HG03460 (cell line): Measurements from ENCODE around the gene GP9.
"Not testable (repeated sequence)": the region's sequence is repeated elsewhere in the genome, so short reads cannot be mapped to it uniquely, and the experiment has no call there.

Source experiments
- ATAC-seq: cut with Tn5 transposase; IDR thresholded peaks from one replicate; pipeline ENCODE4 v1.9.1; 2021; ENCODE audit not compliant: unreplicated experiment

GP9 gene

DNA sequence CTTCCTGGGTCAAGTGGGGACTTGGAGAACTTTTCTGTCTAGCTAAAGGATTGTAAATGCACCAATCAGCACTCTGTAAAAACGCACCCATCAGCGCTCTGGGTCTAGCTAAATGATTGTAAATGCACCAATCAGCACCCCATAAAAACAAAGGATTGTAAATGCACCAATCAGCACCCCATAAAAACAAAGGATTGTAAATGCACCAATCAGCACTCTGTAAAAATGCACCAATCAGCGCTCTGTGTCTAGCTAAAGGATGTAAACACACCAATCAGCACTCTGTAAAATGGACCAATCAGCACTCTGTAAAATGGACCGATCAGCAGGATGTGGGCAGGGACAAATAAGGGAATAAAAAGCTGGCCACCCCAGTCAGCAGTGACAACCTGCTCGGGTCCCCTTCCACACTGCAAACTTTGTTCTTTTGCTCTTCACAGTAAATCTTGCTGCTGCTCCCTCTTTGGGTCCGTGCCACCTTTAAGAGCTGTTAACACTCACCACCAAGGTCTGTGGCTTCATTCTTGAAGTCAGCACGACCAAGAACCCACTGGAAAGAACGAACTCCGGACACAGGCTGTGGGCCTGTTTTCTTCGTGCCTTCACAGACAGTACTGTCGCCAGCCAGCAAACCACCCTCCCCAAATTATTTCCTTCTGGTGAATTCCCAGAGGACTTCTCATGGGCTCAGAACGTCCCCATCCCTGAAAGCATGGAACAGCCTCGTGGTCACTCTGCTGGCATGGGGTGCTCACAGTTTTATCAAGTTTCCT, 8.9 kb downstream of the GP9 start:
- not testable (repeated sequence) for ATAC-seq

DNA sequence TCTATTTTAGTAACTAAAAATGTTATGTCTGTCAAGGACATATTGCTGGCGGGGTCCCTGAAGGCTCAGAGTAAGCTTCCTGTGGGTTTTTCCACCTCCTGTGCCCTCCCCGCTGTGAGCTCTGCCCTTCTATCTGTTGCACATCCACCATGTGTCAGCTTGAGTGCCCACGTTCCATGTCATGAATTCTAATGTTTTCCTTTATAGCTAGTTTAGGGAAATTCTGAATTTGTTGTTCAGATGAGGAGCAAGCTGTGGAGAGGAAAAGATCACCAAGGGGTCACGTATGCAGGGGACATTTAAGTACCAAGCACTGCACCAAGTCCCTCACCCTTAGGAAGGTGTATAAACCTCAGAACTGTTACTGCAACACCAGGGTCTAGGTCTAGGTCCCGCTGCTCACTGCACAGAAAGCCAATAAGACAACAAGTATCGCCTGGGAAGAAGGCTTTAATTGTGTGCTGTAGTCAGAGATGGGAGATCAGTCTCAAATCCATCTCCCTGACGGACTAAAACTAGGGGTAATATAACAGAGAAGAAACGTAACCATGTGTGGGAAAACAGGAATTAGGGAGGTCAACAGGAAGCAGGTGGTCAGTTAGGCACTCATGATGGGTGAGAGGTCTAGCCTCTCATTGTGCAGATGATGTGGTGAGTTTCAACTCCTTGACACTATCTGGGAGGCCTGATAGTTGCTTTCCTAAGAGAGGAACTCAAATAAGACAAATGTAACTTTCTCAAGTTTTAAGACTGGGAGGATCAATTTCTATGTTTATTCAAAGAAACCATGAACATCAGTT, 9.7 kb downstream of the GP9 start:
- no peak for ATAC-seq

DNA sequence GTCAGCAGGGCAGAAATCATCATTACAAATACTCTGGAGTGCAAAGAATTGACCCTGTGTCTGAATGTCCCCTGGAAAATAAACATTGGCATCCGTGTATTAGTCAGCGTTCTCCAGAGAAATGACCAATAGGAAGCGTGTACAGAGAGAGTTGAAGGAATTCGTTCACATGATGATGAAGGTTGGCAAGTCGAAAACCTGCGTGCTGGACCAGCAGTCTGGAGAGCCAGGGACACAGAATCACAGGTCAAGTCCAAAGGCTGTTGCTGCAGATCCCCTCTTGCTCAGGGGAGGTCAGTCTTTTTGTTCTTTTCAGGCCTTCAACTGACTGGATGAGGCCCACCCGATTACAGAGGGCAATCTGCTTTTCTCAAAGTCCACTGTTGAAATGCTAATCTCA, 16.6 kb downstream of the GP9 start:
- ATAC-seq = no peak

DNA sequence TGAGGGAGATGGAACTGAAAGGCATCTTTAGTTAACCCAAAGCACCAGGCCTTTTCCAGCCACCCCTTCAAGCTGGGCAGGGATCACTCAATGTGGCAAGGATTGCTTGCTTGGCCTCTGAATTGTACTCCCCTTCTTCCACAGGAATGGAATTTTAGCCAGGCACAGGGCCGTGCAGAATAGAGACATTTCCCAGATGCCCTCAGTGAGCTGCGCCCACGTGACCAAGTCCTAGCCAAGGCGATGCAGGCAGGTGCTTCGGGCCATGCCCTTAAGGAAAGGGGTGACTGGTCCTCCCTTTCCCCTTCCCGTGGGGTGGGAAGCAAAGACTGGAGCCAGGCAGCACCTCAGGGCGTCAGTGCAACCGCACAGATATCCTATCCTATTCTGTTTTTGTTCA, 17.9 kb downstream of the GP9 start:
- ATAC-seq = no peak

DNA sequence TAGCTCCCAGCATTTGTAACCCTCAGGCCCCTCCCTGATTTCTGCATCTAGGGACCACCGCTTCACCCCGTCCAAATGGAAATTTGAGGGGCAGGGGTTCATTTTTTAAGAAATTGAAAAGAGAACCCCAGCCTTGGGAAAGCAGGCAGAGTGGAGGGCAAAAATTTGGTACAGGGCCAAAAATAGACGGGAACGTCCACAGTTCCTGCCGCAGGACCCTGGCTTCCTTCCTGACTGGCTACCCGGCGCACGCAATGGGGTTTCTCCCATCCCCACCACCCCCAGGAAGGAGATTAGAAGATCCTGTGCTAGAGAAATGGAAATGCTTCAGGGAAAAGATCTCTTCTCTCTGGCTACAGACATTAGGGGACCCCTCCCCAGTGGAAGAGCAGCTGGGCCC, 20.9 kb downstream of the GP9 start:
- no peak for ATAC-seq

DNA sequence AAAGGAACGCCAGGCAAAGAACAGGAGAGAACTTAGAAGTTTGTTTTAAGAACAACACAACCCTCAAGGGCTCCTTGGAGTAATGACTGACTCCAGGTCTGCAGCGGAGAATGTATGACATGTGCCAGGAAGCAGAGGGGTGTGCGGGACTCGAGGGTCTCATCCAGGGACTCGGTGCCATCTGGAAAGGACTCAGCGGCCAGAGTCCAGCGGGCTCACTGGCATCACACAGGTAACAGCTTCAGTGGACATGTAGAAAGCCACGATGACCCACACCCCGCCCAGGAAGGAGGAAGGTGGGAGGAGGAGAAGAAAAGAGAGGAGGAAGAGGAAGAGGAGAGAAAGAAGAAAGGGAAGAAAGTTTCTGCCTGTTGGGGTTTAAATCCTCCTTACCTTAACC, 21.4 kb downstream of the GP9 start:
- no peak for ATAC-seq

DNA sequence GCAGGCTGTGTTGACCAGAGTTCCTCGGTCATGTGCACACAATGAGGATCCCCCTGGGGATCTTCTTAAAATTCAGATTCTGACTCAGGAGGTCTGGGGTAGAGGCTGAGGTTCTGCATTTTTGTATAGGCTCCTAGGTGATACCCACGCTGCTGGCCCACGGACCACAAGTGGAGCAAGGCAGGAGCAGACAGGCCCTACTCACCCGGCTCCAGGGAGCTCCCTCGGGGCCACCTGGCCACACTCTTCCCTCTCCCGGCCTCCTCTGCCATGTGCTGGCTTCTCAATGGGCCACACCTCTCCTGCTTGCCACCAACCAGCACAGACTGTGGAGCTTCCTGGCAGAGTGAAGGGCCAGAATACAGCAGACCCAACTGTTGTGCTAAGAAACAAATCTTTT, 23.9 kb downstream of the GP9 start:
- ATAC-seq = no peak

DNA sequence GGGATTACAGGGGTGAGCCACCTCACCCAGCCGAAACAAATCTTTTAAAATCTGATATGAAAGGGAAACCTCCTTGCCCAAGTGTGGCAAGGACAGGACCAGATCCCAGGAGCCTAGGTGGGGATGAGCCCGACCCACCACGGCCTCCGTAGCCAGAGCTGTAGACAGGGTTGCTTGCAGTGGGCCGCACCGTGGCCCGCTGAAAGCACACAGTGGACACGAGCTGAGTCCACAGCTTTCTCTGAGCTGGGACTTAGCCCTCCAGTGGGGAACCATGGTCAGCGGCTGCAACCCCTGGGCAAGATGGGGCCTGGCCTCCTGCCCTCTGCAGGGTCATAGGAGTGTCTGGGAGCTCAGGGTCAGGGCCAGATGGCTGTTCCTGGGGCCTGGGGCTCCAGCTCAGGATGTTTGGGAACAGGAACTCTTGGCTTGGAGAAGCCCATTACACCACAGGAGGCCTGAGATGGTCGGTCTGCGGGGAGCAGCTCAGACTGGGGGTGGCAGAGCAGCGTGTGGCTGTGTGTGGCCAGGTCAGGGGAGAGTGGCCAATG, 24.7 kb downstream of the GP9 start:
- no peak for ATAC-seq

DNA sequence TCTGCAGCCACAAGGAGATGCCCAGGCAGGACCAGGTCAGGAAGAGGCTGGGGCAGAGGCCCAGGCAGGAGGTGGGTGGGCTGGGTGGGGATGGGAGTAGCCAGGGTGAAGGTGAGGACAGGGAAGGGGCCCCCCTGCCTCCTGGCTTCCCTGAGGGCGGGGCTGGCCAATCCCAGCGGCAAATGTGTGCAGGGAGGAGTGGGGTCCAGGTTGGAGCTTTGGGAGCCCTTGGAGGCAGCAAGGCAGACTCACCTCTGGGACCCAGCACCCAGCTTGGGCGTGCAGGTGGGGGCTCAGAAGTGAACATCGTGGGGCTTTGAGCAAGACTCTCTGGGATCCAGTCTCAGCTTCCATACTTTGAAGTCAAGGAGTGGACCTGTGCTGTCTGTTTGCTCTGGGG, 25.2 kb downstream of the GP9 start:
- ATAC-seq = no peak

DNA sequence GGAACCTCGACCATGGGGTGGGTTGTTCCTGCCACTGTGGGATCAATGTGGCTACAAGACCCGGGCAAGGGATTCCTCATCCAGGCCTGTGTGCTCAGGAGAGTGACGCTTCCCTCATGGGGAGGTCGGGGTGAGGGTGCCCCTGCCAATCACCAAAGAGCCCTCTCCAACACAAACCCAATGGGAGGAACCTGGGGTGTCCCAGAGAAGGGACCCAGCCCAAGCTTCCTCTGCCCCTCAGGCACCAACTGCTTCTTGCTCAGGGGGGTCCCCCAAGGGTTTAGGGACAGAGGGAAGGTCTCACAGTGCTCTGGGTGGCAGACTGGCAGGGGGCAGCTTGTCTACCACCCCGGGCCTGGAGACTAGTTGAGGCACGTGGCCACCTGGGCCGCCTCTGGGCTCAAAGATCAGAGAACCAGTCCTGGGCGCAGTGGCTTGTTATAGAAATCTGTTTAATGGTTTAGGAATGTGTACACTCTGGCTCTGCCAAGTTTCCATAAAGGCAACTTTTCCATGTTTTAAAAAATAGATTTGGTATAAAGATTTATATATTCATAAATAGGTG, 26.6 kb downstream of the GP9 start:
- ATAC-seq = no peak

DNA sequence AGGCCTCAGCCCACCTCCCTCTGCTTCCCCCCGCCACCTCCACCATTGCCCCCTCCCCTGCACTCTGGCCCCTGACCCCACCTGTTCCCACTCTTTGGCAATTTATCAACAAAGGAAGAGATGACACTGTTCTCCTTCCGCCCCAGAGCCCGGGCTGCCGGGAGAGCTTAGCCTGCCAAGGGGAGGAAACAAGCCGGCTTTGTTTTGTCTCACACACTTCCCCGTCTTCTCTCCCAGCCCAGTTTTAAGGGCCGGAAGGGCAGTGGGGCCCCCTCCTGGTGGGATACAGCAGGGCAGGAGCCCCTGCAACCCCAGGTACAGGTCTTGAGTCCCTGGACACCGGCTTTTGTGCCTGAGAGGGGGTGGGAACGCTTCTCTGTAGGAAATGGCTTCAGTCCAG, 27.3 kb downstream of the GP9 start:
- not testable (repeated sequence) for ATAC-seq

DNA sequence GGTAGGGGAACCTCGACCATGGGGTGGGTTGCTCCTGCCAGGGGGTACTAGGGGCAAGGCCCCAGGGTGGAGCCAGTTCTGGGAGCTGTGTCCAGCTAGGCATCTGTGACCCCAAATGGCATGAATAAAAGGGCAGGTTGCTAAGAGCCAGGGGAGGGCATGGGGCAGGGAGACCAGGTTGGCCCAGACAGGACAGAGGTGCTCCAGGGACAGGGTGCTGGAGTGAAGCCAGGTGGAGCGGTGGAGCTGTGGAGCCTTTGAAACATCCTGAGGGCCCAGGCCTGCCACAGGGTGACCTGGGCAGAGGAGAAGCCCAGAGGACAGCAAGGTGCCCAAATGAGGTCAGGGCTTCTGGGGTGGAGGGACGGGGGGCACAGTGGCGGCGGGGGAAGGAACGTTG, 27.7 kb downstream of the GP9 start:
- ATAC-seq = not testable (repeated sequence)

DNA sequence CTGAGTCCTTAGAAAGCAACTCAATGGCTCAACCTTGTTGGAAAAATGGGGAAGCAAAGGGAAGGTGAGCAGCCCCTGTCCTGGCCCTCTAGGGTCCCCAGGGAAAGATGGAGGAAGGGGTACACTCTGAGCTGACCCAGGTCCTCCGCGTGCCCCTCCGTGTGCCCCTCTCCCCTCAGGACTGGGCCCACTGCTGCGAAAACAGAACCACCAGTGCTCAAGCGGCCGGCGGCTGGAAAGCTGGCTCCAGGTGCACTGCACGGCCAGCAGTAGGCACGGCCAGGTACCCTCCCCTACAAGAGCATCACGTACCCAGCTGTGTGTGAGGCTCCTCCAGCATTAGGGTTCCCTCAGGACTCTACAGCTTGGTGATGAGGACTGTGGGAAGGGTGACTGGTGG, 34.7 kb downstream of the GP9 start:
- ATAC-seq = no peak

DNA sequence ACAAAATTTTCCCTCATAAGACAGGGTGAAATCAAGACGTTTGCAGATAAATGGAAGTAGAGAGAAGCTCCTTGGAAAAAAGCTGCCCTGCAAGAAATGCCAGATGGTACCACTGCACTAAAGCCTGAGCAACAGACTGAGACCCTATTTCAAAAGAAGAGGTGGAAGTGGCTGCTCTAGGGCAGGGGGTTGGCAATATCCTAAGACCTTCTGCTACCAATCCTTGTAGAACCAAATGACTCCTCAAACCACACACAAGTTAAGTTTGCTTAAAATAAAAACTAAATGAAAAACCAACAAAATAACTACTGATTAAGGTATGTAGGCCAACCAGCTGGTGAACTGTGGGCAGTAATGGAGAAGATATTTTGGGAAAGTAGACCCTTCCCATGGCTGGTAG, 39.7 kb downstream of the GP9 start:
- no peak for ATAC-seq

DNA sequence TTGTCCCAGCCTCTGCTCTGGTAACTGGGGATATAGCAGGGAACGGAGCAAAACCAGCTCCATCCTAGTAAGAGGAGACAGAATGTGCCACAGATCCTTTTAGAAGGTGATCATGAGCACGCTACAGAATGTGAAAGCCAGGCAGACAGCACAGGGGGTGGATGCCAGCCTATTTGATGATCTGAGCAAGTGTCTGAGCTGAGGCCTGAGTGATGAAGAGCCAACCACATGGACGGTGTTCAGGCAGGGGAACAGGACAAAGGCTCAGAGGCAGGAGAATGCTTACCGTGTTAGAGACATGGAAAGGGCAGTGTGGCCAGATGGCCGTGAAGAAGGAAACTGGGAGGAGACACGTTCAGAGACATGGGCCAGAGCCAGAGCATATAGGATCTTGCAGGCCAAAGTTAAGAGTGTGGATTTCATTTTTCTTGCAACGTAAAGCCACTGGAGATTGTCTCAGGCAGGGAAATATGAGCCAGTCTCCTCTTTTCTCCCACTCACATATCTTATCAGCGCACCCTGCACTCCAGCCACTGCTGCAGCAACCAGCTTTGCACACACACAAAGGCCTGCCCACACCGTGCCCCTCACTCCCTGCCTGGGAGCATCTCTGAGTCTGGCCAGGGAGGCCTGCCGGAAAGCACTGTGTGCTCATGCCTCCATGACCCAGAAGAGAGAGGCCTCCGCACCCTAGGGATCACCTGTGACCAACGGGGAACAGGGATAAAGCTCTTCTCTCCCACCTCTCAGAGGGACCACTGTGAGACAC, 41.0 kb downstream of the GP9 start:
- ATAC-seq = no peak

DNA sequence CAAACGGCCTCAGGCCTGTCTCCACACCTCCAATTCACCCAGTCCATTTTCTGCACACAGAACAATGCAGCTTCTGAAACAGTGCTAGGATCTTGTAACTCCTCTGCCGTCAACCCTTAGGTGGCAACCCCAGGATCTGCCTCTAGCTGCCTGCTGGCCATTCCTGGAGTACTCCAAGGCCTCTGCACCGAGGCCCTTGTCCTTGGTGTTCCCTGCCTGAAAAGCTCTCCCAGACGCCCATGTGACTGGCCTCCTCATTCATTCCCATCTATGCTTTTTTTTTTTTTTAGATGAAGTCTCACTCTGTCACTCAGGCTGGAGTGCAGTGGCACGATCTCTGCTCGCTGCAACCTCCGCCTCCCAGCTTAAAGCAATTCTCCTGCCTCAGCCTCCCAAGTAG, 42.7 kb downstream of the GP9 start:
- no peak for ATAC-seq

DNA sequence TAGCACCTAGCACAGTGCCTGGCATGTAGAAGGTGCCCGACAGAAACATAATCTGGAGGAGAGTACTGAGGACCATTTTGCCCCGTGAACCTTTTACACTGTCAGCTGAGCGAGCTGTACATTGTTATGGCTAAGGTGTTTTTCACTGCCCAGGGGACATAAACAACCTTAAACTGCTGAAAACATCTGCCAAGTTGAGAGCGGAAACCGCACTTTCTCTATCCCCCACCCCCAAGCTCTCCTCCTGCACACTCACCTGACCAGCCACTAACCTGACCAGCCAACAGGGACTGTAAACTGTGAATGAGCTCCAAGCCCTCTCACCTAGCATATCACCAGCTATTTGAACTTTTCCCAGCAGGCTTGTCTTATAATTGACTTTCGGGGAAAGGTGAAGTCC, 43.5 kb downstream of the GP9 start:
- ATAC-seq = no peak

DNA sequence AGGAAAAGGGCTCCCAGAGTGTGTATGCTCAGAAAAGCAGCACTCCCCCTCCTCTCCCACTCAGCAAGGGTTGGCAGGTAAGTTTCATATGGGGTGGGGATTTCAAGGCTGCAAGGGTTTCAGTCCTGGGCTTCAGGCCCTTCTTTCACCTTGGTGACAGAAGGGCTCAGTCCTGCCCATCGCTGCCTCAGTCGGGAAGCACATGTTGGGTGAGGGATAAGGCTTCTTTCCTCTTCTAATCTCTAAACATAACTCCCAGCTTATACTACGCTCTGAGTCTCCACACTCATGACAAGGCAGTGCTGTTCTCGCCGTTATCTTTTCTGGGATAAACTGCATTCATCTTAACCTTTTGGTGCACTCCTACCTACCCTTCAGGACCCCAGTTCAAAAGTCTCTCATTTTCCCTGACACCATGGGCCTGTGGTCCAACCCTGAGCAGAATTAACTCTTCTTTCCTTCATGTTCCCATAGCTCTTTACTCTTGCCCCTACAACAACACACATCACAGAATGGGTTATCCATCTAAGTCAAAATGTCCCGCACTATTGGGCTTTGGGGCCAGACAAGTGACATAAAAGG, 44.0 kb downstream of the GP9 start:
- no peak for ATAC-seq

DNA sequence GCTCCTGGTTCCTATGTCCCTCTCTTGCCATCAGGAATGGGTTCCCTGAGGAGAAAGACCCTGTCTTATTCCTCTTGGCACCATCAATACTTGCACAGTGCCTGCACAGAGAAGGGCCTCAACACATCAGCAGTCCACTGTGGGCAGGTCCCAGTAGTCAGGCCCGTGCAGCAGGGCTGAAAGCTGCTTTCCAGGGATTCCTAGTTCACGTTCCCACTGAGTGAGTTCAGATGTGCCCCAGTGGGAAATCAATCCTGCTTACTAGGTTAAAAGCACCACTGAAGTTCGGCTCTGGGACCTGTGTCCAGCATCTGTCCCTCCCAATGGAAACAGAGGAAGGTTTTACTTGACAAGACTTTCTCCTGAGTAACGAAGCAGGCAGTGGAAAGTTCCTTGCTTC, 45.3 kb downstream of the GP9 start:
- ATAC-seq = no peak

DNA sequence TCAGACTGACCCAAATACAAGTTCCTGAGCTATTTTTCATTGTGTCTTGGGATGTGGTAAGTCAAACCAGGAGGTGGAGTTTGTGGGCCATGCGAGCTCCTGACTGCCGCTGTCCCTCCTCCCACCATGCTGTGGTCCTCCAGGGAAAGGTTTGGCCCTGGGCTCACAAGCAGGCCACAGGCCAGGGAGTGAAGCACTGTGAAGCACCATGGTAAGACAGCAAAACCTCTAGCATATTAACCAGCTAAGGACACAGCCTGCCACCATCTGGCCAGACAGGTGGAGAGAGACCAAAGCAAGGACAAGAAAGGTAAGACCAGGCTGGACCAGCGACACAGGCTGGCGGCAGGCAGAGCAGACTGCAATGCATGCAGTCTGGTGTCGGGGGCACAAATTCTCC, 45.7 kb downstream of the GP9 start:
- no peak for ATAC-seq
